IgD-negative memory B cell (primary cell): Measurements from ENCODE around the gene CHRNE. TPM values are rescaled to one million over a fixed set of nuclear protein-coding genes. Genes with fewer than 3 reads are reported as not detected.

Experiments
- H3K27ac Mint-ChIP-seq, 3 donors: one replicate each; pipeline ENCODE4 v1.8.0; 2020 to 2022; ENCODE audit warnings: mild to moderate bottlenecking in 3 of 3, mixed read lengths in 3 of 3, moderate library complexity in 1 of 3
- H3K27me3 Mint-ChIP-seq: one replicate; pipeline ENCODE4 v1.8.0; 2021; ENCODE audit warnings: mixed read lengths
- H3K36me3 Mint-ChIP-seq: one replicate; pipeline ENCODE4 v1.8.0; 2020; ENCODE audit warnings: mild to moderate bottlenecking, mixed read lengths
- H3K4me1 Mint-ChIP-seq, 3 donors: one replicate each; pipeline ENCODE4 v1.8.0; 2020 to 2022; ENCODE audit warnings: mixed read lengths in 3 of 3, mild to moderate bottlenecking in 1 of 3
- H3K4me3 Mint-ChIP-seq, 4 donors: one replicate each; pipeline ENCODE4 v1.8.0; 2020 to 2022; ENCODE audit warnings: mild to moderate bottlenecking in 4 of 4, mixed read lengths in 4 of 4, moderate library complexity in 3 of 4
- H3K9me3 Mint-ChIP-seq, 3 donors: one replicate each; pipeline ENCODE4 v1.8.0; 2020 to 2021; ENCODE audit warnings: mixed read lengths in 3 of 3, mild to moderate bottlenecking in 1 of 3
- polyA plus RNA-seq: library from polyadenylated mRNA; unstranded; fragments of 300-500 nt; fragmentation: Illumina TruSeq; gene quantifications from one replicate; pipeline ENCODE4 v1.2.3, GENCODE V29; 2021

CHRNE gene
- polyA plus RNA-seq, 1 donor from 2014 or later: 0.89 TPM

- Mint-ChIP-seq H3K9me3 (no peaks in the 10 kb centered on the region), H3K4me3 (peak overlapping the region in 3 of 4 donors; percentile 80 to 97 (median 94)), H3K36me3 (peaks cover 4% of the 10 kb centered on the region), H3K27me3 (no peaks in the 10 kb centered on the region), H3K27ac (peak overlapping the region; percentile 71 to 91 (median 73)), H3K4me1 (peaks cover 17 to 22% (median 21%) of the 10 kb centered on the region in 3 donors)
Measured at GRCh38 chr17:4901648-4902344, 1.1 kb downstream of the CHRNE start.

- Mint-ChIP-seq H3K27me3 (no peaks in the 10 kb centered on the region), H3K36me3 (peaks cover 4% of the 10 kb centered on the region), H3K4me1 (peaks cover 17 to 22% (median 21%) of the 10 kb centered on the region in 3 donors)
Measured at GRCh38 chr17:4901108-4901647, 1.7 kb downstream of the CHRNE start.

GRCh38 chr17:4900231-4901107, 2.4 kb downstream of the CHRNE start:
- H3K4me3 Mint-ChIP-seq: peak overlapping the region; percentile 91 to 98 (median 96)
- H3K4me1 Mint-ChIP-seq: peaks cover 17 to 22% (median 21%) of the 10 kb centered on the region in 3 donors
- H3K9me3 Mint-ChIP-seq: no peaks in the 10 kb centered on the region
- no peaks in the 10 kb centered on the region for H3K27me3 Mint-ChIP-seq
- H3K27ac Mint-ChIP-seq: peak overlapping the region; percentile 76 to 99 (median 98)
- peaks cover 3% of the 10 kb centered on the region for H3K36me3 Mint-ChIP-seq

More at GRCh38 chr17:4901108-4901647, 1.7 kb downstream of the CHRNE start:
- Mint-ChIP-seq H3K27ac (peak overlapping the region; percentile 71 to 91 (median 76)), H3K4me3 (peak overlapping the region; percentile 81 to 97 (median 91)), H3K9me3 (no peaks in the 10 kb centered on the region)

DNA sequence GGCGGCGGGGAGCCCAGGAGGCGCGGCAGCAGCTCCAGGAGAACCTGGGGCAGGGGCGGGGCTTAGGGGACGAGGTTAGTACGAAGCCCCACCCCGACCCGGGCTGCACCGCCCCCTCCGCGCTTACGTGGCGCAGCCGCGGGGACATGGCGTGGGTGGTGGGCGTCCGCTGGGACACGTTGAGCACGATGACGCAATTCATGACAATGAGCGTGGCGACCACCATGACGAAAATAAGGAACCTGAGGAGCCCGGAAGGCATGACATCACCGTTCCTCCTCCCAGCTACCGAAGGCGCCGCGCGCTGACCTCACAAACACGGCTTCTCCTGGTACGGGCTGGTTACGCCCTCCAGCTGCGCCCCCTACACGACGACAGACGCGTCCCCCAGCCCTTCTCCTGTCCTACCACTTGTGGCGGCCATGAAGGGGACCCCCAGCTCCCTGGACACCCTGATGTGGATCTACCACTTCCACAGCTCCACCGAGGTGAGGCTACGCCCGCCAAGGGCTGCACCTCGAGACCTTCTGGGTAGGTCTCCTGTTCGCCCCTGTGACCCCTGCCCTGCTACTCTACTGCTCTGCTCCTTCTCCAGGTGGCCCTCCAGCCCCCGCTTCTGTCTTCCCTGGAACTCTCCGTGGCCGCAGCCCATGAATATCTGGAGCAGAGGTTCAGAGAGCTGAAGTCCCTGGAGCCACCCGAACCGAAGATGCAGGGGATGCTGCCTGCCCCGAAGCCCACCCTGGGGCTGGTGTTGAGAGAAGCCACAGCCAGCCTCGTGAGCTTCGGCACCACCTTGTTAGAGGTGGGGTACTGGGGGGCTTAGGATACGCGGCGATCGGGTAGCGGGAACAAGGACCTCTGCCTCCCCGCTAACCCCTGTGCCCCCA, 3.3 kb downstream of the CHRNE start, which contains the start of gene C17orf107:
TSS of gene C17orf107 (plus strand) at position 196 of the 890 bp plus-strand sequence. CDS start at position 423, 227 bp downstream.
- H3K27ac Mint-ChIP-seq: peak within 1 kb of the TSS; percentile 86 to 99 (median 98)
- peak within 1 kb of the TSS; percentile 91 to 98 (median 96) for H3K4me3 Mint-ChIP-seq
- no peaks in the 10 kb centered on the region for H3K27me3 Mint-ChIP-seq
- H3K9me3 Mint-ChIP-seq: no peaks in the 10 kb centered on the region
- peaks cover 3% of the 10 kb centered on the region for H3K36me3 Mint-ChIP-seq
- H3K4me1 Mint-ChIP-seq: peaks cover 17 to 22% (median 21%) of the 10 kb centered on the region in 3 donors

DNA sequence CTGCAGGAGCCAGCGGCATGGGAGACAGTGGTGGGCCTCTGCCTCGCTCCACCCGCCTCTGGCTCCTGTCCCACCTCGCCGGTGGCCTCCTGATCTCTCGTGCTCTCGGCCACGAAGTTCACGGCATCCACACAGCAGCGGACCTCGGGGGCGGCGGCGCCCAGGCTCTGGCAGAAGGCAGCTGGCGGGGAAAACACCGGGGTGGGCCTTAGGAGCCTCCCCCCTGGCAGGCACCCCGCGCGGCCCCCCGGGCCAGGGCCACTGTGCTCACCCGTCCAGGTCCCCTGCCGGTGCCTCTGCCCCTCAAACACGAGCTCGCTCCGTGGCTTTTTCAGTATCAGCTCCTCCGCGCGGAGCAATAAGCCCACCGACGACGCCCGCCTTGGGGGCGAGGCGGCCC, 4.0 kb downstream of the CHRNE start:
- Mint-ChIP-seq H3K4me1 (peaks cover 17 to 22% (median 21%) of the 10 kb centered on the region in 3 donors), H3K4me3 (peak overlapping the region; percentile 87 to 98 (median 94)), H3K27ac (peak overlapping the region in 2 of 3 donors; percentile 98 to 99)

GRCh38 chr17:4898351-4898750, 4.5 kb downstream of the CHRNE start:
- Mint-ChIP-seq H3K9me3 (no peaks in the 10 kb centered on the region), H3K36me3 (peaks cover 3% of the 10 kb centered on the region), H3K4me3 (peak overlapping the region; percentile 60 to 91 (median 88)), H3K27ac (peak overlapping the region in 2 of 3 donors; percentile 85 to 86), H3K27me3 (no peaks in the 10 kb centered on the region), H3K4me1 (peaks cover 14 to 19% (median 18%) of the 10 kb centered on the region in 3 donors)

More for the DNA sequence above, 4.0 kb downstream of the CHRNE start:
- Mint-ChIP-seq H3K36me3 (peaks cover 3% of the 10 kb centered on the region), H3K9me3 (no peaks in the 10 kb centered on the region), H3K27me3 (no peaks in the 10 kb centered on the region)

- H3K27ac Mint-ChIP-seq: peak overlapping the region in 1 of 3 donors; percentile 85
- peaks cover 3% of the 10 kb centered on the region for H3K36me3 Mint-ChIP-seq
- no peaks in the 10 kb centered on the region for H3K27me3 Mint-ChIP-seq
- H3K4me3 Mint-ChIP-seq: peak overlapping the region in 1 of 4 donors; percentile 88
- H3K4me1 Mint-ChIP-seq: peaks cover 10 to 17% (median 13%) of the 10 kb centered on the region in 3 donors
- no peaks in the 10 kb centered on the region for H3K9me3 Mint-ChIP-seq
Measured at GRCh38 chr17:4897785-4898184, 5.1 kb downstream of the CHRNE start.

- Mint-ChIP-seq H3K4me3 (no peak overlapping the region), H3K9me3 (no peaks in the 10 kb centered on the region), H3K27ac (no peak overlapping the region), H3K36me3 (peaks cover 3% of the 10 kb centered on the region), H3K4me1 (peaks cover 6 to 11% (median 7%) of the 10 kb centered on the region in 3 donors), H3K27me3 (no peaks in the 10 kb centered on the region)
Measured at GRCh38 chr17:4897198-4897687, 5.7 kb downstream of the CHRNE start.

- Mint-ChIP-seq H3K4me3 (no peak overlapping the region), H3K9me3 (no peaks in the 10 kb centered on the region), H3K4me1 (peaks cover 6 to 10% (median 6%) of the 10 kb centered on the region in 3 donors), H3K36me3 (peaks cover 3% of the 10 kb centered on the region), H3K27me3 (no peaks in the 10 kb centered on the region), H3K27ac (no peak overlapping the region)
Measured at GRCh38 chr17:4896332-4897197, 6.3 kb downstream of the CHRNE start.

DNA sequence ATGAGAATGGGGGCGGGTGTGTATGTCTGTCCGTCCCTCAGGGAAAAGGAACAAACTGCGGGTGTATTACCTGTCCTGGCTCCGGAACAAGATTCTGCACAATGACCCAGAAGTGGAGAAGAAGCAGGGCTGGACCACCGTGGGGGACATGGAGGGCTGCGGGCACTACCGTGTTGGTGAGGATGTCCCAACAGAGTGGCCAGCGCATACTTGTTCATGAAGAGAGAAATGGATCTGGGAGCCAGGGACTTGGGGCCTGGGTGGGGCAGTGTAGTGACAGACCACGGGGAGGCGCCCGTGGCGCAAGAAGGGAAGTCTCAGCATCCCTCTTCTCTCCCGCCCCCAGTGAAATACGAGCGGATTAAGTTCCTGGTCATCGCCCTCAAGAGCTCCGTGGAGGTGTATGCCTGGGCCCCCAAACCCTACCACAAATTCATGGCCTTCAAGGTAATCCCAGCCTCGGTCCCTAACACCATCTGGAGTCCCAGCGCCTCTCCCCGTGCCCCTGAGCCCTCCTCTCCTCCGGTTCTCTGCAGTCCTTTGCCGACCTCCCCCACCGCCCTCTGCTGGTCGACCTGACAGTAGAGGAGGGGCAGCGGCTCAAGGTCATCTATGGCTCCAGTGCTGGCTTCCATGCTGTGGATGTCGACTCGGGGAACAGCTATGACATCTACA, 7.1 kb downstream of the CHRNE start:
- H3K27me3 Mint-ChIP-seq: no peaks in the 10 kb centered on the region
- peaks cover 5 to 7% (median 6%) of the 10 kb centered on the region in 3 donors for H3K4me1 Mint-ChIP-seq
- H3K36me3 Mint-ChIP-seq: peaks cover 3% of the 10 kb centered on the region
- H3K4me3 Mint-ChIP-seq: peak overlapping the region in 1 of 4 donors; percentile 53
- H3K27ac Mint-ChIP-seq: no peak overlapping the region
- H3K9me3 Mint-ChIP-seq: no peaks in the 10 kb centered on the region

- Mint-ChIP-seq H3K4me3 (peak overlapping the region in 1 of 4 donors; percentile 53), H3K27ac (no peak overlapping the region), H3K36me3 (peaks cover 3% of the 10 kb centered on the region), H3K27me3 (no peaks in the 10 kb centered on the region), H3K9me3 (no peaks in the 10 kb centered on the region), H3K4me1 (peaks cover 3 to 6% (median 5%) of the 10 kb centered on the region in 3 donors)
Measured at GRCh38 chr17:4895121-4895520, 7.8 kb downstream of the CHRNE start.

DNA sequence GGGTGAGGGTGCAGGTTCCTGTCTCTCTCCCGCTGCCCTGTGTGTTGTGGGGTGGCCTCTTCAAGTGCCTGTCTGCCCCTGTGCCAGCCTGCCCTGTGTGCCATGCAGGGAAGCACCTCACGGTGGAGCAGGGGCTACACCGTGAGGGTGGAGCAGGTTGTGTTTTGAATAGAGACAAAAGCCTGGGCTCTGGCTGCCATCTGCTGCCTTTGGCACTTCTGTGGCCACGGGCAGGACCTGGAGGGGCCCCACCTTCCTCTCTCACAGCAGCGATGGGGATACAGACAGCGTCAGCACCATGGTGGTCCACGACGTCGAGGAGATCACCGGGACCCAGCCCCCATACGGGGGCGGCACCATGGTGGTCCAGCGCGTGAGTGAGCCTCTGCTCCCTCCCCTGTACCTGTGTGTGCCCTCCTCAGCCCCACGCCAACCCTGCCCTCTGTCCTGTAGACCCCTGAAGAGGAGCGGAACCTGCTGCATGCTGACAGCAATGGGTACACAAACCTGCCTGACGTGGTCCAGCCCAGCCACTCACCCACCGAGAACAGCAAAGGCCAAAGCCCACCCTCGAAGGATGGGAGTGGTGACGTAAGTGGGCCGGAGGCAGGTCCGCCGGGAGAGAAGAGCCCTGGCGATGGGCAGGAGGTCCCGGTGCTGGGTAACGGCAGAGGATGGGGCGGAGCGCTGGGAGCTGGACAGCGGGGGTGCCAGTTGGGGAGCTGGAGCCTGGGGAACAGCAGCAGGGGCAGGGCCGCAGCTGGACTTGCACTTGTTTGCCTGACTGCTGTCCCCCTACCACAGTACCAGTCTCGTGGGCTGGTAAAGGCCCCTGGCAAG, 9.0 kb downstream of the CHRNE start:
- no peaks in the 10 kb centered on the region for H3K27me3 Mint-ChIP-seq
- H3K36me3 Mint-ChIP-seq: peaks cover 6% of the 10 kb centered on the region
- H3K27ac Mint-ChIP-seq: no peak overlapping the region
- H3K4me3 Mint-ChIP-seq: no peak overlapping the region
- H3K9me3 Mint-ChIP-seq: no peaks in the 10 kb centered on the region
- H3K4me1 Mint-ChIP-seq: peaks cover 0 to 5% (median 0%) of the 10 kb centered on the region in 3 donors
